CD4-positive, alpha-beta T cell treated with Interleukin-4 for 4 hours (primary cell): ENCODE data around the gene C2CD2L.
"Not testable (repeated sequence)": the region's sequence is repeated elsewhere in the genome, so short reads cannot be mapped to it uniquely, and the experiment has no call there.

Experiments used
- DNase-seq: peaks from one replicate; pipeline ENCODE4 v3.0.0-alpha.2; 2020

C2CD2L gene

DNA sequence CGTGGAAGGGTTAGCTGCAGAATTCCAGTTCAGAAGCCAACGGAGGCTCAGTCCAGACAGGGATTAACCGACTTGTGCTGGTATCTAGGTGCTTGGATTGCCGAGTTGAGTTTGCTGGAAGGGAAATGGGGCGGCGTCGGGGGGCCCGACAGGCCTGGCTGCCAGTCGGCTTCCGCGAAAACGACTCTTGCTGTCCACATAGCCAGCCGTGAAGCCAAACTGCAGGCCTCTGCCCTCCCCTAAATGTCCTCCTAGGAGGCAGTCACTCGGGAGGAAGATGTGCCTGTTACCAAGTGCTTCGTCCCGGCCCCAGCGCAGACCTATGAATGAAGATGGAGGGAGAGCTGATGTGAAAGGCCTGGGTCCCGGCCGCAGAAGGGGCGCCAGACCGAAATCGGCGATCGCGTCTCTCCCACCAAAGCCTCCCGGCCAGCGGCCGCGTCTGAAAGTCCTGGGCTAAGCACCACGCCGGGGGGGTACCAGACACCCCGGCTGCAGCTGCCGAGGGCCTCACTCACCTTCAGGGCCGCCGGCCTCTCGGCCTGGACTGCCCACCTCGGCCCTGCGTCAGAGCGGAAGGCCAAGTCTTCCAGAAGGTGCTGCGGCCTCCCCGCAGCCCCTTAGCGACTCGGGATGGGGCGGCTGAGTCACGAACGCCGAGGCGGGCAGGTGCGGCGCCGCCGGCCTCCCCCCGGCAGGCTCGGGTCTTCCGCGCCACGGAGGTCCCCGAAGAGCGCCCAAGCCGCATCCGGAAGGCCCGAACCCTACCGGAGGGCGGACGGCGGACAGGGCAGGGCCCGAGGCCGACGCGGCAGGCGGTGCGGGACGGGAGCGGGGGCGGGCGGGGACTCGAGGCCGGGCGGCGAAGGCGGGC lies 13.0 kb upstream of the C2CD2L start:
- peak; percentile 31 for DNase-seq

DNA sequence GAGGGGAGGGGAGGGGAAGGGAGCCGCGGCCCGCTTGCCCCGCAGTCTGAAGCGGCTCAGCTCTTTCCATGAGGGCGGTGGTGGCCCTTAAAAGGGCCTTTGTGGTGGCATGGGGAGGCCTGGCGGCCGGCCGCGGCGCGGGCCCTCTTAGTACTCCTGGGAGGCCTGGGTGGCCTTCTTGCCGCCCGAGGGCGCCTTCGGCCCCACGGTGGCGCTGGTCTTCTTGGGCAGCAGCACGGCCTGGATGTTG lies 12.4 kb upstream of the C2CD2L start:
- peak; percentile 64 for DNase-seq

DNA sequence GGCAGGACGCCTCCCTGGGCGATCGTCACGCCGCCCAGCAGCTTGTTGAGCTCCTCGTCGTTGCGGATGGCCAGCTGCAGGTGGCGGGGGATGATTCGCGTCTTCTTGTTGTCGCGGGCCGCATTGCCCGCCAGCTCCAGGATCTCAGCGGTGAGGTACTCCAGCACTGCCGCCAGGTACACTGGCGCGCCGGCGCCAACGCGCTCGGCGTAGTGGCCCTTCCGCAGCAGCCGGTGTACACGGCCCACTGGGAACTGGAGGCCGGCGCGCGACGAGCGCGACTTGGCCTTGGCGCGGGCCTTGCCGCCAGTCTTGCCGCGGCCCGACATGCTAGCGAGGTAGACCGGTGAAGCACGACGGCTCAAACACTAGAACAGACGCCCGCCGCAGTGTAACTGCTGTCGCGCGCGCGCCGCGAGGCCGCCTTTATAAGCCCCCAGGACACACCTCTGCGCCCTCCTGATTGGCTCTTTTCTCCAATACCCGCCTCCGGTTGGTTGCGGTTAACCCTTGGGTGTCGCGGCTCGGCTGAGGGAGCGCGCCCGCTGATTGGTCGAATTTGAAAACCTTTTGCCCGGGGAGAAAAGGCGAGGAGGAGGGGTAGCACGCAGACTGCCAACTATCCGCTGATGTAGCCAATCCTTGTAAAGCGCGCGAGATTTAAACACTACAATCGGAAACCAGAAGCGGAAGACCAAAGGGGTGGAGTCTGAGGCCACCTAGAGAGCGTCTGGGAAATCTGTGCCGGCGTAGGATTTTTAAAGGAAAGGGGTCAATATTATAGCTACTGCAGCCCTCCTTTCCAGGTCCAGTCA lies 11.9 kb upstream of the C2CD2L start:
- DNase-seq: peak; percentile 100

- DNase-seq: no peak
Observed at GRCh38 chr11:119099711-119100110, 7.4 kb upstream of the C2CD2L start.

DNA sequence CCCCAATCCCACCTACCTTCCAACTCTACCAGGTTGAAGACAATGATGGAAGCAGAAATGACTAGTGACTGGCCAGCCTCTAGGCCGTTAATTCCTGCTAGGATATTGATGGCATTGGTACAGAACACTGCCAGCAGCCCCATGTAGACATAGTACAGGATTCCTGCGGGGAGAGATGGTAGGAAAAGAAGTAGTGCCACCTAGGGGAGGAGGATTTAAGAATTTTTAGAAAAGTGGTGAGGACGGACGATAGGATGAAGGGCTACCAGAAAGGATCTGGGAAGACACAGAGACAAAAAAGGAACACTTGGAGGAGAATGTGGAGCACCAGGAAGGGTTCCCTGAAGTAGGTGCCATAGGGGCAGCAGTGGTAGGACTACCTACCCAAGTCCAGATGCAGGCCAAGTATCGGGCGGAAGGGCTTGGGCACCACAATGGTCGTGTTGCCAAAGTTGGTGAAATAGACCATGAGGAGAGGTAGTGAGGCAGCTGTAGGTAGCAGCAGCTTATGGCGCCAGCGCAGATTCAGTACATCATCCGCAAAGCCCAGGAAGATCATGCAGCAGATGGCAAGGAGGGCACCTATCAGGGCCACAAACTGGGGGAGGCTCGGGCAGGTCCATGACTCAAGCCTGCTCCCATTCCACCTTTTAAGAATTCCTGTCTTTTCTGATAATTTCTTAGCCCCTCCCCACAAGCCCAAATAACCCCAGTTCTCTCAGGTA lies 6.7 kb upstream of the C2CD2L start:
- no peak for DNase-seq

- no peak for DNase-seq
Observed at GRCh38 chr11:119100994-119101758, 6.0 kb upstream of the C2CD2L start.

DNA sequence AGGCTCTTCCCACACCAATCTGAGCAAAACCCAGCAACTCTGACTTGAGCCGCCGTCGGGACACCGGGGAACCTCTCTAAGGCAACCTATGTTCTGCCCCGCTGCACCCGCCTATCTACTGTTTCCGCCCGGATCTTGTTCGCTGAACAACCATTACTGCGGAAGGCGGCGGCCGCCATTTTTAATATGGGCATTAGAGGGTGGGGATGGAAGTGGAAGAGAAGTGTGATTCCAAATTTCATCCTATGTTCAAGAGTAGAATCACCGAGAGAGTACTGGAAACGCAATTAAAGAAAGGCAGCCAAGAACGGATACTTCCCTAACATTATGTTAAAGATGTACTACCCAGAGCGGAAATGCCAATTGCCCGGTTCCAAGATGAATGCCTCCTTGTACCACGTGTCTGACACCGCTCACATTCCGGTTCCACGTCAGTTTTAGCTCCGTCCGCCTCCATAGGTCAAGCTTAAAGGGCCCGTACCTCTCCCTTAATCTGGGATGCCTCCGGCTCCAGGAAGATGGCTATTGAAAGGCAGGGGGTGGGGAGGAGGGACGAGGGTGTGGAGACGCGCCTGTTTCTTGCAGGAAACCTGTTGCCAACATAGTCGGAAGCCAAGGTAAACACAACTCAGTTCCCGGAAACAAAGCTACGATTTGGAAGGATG lies 5.3 kb upstream of the C2CD2L start, which contains the start of gene DPAGT1:
TSS of gene DPAGT1 (minus strand) at position 95 of the 665 bp plus-strand sequence. CDS start 198 bp downstream, outside the sequence.
- DNase-seq: peak; percentile 89

DNA sequence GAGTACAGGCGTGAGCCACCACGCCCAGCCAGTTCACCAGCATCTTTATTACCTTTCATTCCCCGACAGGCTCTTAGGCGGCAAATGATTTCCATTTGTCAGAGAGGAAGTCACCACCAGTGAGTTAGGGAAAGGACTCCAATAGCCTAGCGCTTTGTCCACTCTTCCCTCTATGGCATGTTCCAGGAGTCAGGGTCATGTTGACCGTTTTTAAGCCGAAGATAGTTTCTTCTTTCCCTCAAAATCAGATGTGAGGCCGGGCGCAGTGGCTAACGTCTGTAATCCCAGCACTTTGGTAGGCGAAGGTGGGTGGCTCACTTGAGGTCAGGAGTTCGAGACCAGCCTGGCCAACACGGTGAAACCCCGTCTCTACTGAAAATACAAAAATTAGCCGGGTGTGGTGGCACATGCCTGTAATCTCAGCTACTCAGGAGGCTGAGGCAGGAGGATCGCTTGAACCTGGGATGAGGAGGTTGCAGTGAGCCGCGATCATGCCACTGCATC lies 3.9 kb upstream of the C2CD2L start:
- not testable (repeated sequence) for DNase-seq

DNA sequence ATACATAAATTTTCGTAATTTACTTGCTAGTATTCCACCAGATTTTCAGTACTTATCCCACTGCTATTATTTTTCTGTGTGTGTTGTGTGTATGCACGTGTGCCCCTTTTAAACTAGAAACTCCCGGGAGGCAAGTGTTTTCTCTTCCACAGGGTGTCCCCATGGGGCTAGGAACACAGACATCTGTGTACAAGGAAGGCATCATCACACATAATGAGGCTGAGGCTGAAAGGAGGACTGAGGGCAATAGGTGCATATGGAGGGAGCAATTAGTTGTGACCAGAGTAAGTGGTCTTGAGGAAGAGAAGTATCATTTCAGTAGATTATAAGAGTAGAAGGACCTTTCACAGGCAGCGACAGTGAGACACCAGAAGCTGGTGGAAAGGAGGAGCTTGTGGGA lies 3.4 kb upstream of the C2CD2L start:
- no peak for DNase-seq

GRCh38 chr11:119107538-119108145 lies 498 bp downstream of the C2CD2L start:
- DNase-seq: no peak

GRCh38 chr11:119108146-119108856 lies 1.2 kb downstream of the C2CD2L start:
- DNase-seq: peak; percentile 30

DNA sequence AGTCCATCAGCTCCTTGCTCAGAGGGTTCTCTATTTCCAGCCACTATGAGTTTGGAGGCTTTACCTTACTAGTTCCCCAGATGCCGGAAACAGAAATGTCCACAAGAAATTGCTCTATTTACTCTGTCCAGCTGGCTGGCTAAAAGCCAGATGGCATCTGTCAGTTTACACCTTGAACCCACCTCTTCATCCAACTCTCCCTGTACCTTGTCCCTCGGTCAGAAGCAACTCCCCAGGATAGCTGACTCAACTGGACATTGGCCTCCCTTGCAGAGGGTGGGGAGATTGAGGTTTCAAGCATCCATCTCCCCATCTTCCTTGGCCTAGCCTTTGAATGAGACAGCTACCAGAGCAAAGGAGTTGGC lies 1.7 kb downstream of the C2CD2L start:
- DNase-seq: no peak

DNA sequence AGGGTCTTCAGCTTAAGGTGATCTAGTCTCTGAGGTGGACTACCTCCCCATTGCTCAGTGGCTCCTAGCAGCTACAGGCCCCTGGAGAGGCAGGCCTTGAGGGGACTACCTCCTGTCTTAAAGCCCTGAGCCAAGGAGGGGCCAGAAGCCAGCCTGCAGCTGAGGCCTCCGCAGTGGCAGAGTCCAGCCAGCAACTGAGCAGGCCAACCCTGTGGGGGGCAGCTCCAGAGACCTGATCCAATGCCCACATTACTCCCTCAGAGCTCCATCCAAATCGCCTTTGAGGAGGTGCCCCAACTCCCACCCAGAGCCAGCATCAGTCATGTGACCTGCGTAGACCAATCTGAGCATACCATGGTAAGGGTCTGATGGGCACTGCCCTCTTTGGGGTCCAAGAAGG lies 2.7 kb downstream of the C2CD2L start:
- DNase-seq: no peak

DNA sequence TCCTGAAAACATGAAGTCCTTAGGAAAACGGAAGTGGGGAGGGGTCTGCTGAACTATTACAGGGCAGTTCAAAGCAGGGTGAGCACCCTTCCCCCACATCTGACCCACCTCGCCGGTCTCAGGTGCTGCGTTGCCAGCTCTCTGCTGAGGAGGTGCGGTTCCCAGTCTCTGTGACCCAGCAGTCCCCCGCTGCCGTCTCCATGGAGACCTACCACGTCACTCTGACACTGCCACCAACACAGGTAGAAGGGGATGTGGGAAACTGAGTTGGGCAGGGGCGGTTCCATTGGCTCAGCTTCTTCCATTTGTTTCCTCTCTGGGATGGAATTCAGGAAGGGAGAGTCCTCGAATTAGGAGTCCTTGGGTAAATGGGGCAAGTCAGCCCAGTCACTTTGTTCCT lies 3.3 kb downstream of the C2CD2L start:
- no peak for DNase-seq

GRCh38 chr11:119111361-119111925 lies 4.3 kb downstream of the C2CD2L start:
- DNase-seq: no peak

DNA sequence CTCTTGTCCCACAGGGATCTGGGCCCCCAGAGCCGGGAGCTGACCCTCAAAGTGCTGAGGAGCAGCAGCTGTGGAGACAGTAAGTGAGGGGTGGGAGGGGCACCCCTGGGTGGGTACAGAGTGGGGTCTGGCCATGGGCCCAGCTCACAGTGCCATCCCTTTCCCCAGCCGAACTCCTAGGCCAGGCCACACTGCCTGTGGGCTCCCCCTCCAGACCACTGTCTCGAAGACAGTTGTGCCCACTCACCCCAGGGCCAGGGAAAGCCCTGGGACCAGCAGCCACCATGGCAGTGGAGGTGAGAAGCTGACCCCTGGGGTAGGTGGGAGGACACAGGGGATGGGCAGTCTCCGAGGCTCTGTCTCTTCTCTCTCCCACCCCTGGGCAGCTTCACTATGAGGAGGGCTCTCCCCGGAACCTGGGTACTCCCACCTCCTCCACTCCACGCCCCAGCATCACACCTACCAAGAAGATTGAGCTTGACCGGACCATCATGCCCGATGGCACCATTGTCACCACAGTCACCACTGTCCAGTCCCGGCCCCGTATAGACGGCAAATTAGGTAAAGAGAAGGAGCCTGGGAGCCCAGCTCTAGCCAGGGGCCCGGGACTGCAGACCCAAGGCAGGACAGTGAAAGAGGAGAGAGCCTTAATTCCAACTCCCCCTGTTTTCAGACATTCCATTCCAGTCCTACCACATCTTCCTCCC lies 5.3 kb downstream of the C2CD2L start:
- DNase-seq: no peak

DNA sequence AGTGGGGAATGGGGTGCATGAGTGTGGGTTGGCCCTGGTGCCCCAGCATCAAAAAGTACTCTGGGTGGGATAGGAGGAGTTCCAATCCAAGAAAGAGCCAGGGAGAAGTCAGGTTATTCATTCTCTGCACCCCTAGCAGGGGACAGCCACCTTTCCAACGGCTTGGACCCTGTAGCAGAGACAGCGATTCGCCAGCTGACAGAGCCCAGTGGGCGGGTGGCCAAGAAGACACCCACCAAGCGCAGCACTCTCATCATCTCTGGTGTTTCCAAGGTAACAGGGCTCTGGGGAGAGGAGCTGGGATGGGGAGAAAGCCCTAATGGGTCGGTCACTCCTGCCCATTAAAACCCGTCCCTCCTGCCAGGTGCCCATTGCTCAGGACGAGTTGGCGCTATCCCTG lies 6.6 kb downstream of the C2CD2L start:
- no peak for DNase-seq

GRCh38 chr11:119114351-119114750 lies 7.2 kb downstream of the C2CD2L start:
- DNase-seq: no peak

DNA sequence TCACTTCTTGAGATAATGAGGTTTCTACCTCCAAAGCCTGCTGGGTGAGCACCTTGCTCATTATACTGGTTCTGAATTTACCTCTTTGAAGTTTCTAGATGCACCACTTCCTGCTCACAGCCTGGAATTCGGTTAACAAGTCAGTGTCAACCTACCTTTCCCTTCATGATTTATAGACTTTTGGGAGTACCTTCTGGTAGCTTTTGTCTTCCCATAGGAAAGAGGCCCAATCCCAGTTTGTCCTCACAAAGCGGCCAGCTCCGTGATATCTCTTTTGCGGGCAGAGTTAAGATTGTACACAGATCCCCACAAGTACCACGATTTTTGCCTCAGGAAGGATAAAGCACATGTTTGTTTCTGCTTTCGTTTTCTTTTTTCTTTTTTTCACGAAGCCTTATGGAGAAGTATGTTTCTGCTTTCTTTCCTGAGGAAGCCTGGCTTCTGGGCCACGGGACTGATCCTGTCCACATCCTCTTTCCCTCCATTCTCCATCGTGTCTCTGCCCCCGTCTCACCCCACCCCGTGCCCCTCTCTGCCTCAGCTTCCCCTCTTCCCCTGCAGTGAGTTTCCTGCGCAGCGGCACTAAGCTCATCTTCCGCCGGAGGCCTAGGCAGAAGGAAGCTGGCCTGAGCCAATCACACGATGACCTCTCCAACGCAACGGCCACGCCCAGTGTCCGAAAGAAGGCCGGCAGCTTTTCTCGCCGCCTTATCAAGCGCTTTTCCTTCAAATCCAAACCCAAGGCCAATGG lies 8.5 kb downstream of the C2CD2L start:
- DNase-seq: peak; percentile 41
